OCI-LY3 (cell line): Measurements from ENCODE around the gene UBC.
"Not testable (repeated sequence)": the region's sequence is repeated elsewhere in the genome, so short reads cannot be mapped to it uniquely, and the experiment has no call there.

Source experiments
- H2AFZ ChIP-seq: fragments of 200-600, 300-600 bp; shearing (Covaris generic); 2 replicates; pipeline ENCODE4 v1.6.0; 2014; ENCODE audit warnings: antibody characterized with exemption, low read depth, low read length
- H3K27ac ChIP-seq: fragments of 200-600, 300-600 bp; sonication (generic); 2 replicates; pipeline ENCODE4 v1.5.1; 2014; ENCODE audit warnings: mild to moderate bottlenecking, low read length, moderate library complexity, mixed read lengths
- H3K27me3 ChIP-seq: fragments of 200-600, 300-600 bp; sonication (generic); 2 replicates; pipeline ENCODE4 v1.6.1; 2014; ENCODE audit warnings: low read depth, low read length, mixed read lengths
- H3K36me3 ChIP-seq: fragments of 200-600, 300-600 bp; sonication (generic); replicated peaks from 2 replicates; pipeline ENCODE3; 2014; ENCODE audit warnings: low read depth, low read length, mixed read lengths
- H3K4me1 ChIP-seq: fragments of 300-600, 200-600 bp; sonication (generic); 2 replicates; pipeline ENCODE4 v1.6.1; 2014; ENCODE audit warnings: low read length, mixed read lengths
- H3K4me2 ChIP-seq: fragments of 200-600, 300-600 bp; sonication (generic); 2 replicates; pipeline ENCODE4 v1.6.1; 2014; ENCODE audit warnings: low read length, mixed read lengths
- H3K4me3 ChIP-seq: fragments of 300-600, 200-600 bp; sonication (generic); 2 replicates; pipeline ENCODE4 v1.5.1; 2014; ENCODE audit warnings: antibody characterized with exemption, mild to moderate bottlenecking, low read length, moderate library complexity
- H3K79me2 ChIP-seq: fragments of 300-600, 200-600 bp; shearing (Covaris generic); 2 replicates; pipeline ENCODE4 v1.6.1; 2014; ENCODE audit warnings: mild to moderate bottlenecking, low read length, mixed read lengths
- H3K9ac ChIP-seq: fragments of 300-600, 200-600 bp; shearing (Covaris generic); 2 replicates; pipeline ENCODE4 v1.6.0; 2014; ENCODE audit warnings: mild to moderate bottlenecking, low read length, moderate library complexity
- H3K9me3 ChIP-seq: fragments of 200-600, 300-600 bp; shearing (Covaris generic); 2 replicates; pipeline ENCODE4 v1.6.1; 2014; ENCODE audit warnings: low read length, mixed read lengths; ENCODE audit not compliant: insufficient read depth
- H4K20me1 ChIP-seq: fragments of 200-600, 300-600 bp; sonication (generic); 2 replicates; pipeline ENCODE4 v1.6.1; 2016; ENCODE audit warnings: low read length, mixed read lengths; ENCODE audit not compliant: insufficient read depth
- EZH2phosphoT487 ChIP-seq: fragments of 200-600 bp; shearing (Covaris generic); IDR thresholded peaks from 2 replicates; pipeline ENCODE4 v1.6.1; 2018; ENCODE audit warnings: antibody characterized with exemption, mixed run types, low read depth
- TF ChIP-seq, protein P1 (sequence below): fragments of 200-600, 300-600 bp; sonication (generic); IDR thresholded peaks from 2 replicates; pipeline ENCODE4 v1.5.1; 2014; ENCODE audit warnings: antibody characterized with exemption, low read length, low read depth

The UBC gene

DNA sequence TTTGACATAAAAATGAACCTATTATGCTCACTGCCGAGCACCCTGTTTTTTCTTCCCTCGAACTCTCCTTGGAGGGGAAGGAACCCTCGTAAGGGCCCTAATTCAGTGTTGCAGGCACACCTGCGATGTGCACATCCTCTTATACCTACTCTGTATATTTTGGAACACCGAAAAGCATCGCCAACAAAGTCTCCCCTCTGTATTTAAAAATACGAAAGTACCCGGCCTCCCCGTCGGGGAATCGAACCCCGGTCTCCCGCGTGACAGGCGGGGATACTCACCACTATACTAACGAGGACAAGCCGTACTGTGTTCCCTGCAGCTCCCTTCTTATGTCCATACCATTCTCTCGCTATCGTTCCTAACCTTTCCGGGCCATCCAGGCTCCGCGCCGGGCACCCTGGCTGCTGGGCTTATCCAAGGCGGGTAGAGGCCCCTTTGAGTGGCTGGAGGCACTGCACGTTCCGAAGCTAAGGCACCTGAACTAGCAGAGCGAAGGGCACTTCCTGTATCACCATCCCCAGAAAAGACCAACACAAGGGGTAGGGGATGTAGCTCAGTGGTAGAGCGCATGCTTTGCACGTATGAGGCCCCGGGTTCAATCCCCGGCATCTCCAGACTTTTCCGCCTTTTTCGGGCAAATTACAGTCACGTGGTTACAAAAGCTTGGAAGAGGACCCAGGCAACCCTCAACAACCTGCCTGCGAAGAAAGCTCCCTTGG is 25.1 kb upstream of the UBC start:
- Histone ChIP-seq H3K4me1 (peaks cover 19% of the 10 kb centered on the region), H3K36me3 (peaks cover 2% of the 10 kb centered on the region), H3K27ac (peak overlapping the region; percentile 84), H3K9me3 (no peaks in the 10 kb centered on the region), H2AFZ (no peak overlapping the region), H3K4me2 (peak overlapping the region; percentile 94), H3K4me3 (peak overlapping the region; percentile 77), H3K79me2 (no peaks in the 10 kb centered on the region), H4K20me1 (no peaks in the 10 kb centered on the region), H3K27me3 (no peaks in the 10 kb centered on the region), H3K9ac (peak overlapping the region; percentile 72)
- no peak for TF ChIP-seq EZH2phosphoT487
- TF ChIP-seq, protein P1, sequence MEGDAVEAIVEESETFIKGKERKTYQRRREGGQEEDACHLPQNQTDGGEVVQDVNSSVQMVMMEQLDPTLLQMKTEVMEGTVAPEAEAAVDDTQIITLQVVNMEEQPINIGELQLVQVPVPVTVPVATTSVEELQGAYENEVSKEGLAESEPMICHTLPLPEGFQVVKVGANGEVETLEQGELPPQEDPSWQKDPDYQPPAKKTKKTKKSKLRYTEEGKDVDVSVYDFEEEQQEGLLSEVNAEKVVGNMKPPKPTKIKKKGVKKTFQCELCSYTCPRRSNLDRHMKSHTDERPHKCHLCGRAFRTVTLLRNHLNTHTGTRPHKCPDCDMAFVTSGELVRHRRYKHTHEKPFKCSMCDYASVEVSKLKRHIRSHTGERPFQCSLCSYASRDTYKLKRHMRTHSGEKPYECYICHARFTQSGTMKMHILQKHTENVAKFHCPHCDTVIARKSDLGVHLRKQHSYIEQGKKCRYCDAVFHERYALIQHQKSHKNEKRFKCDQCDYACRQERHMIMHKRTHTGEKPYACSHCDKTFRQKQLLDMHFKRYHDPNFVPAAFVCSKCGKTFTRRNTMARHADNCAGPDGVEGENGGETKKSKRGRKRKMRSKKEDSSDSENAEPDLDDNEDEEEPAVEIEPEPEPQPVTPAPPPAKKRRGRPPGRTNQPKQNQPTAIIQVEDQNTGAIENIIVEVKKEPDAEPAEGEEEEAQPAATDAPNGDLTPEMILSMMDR = no peak

DNA sequence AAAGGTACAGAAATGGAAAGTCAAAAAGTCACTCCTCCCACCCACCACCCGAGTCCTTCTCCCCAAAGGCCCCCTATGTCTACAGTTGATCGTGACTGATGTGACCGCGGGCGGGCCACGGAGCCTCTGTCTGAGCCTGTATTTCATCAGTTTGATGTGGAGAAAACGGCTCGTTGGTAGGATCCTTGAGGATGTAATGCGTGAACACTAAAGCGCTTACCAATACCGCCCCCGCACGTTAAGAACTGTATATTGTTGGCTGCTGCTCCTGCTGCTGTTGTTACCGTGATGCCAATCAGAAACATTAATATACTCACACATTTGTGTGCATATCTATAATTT is 24.6 kb upstream of the UBC start:
- no peaks in the 10 kb centered on the region for H3K79me2 ChIP-seq
- peak overlapping the region; percentile 77 for H3K4me3 ChIP-seq
- H3K27me3 ChIP-seq = no peaks in the 10 kb centered on the region
- H3K36me3 ChIP-seq = no peaks in the 10 kb centered on the region
- H4K20me1 ChIP-seq = no peaks in the 10 kb centered on the region
- H3K4me1 ChIP-seq = peaks cover 19% of the 10 kb centered on the region
- H3K9me3 ChIP-seq = no peaks in the 10 kb centered on the region
- peak overlapping the region; percentile 69 for H3K4me2 ChIP-seq
- H3K9ac ChIP-seq = peak overlapping the region; percentile 72
- H3K27ac ChIP-seq = peak overlapping the region; percentile 84
- 0 out of 2 replicates have a peak overlapping the region, but pooled peaks have one; percentile 26 for H2AFZ ChIP-seq
- no peak for TF ChIP-seq EZH2phosphoT487
- TF ChIP-seq, protein P1 = peak; percentile 71

GRCh38 chr12:124938587-124938986 is 24.1 kb upstream of the UBC start:
- H3K36me3 ChIP-seq = no peaks in the 10 kb centered on the region
- H3K9ac ChIP-seq = peak overlapping the region; percentile 72
- no peaks in the 10 kb centered on the region for H3K9me3 ChIP-seq
- H2AFZ ChIP-seq = 0 out of 2 replicates have a peak overlapping the region, but pooled peaks have one; percentile 26
- H3K4me3 ChIP-seq = peak overlapping the region; percentile 77
- no peak for TF ChIP-seq EZH2phosphoT487
- TF ChIP-seq, protein P1 = no peak
- no peaks in the 10 kb centered on the region for H3K79me2 ChIP-seq
- H4K20me1 ChIP-seq = no peaks in the 10 kb centered on the region
- H3K4me2 ChIP-seq = peak overlapping the region; percentile 69
- no peaks in the 10 kb centered on the region for H3K27me3 ChIP-seq
- peaks cover 19% of the 10 kb centered on the region for H3K4me1 ChIP-seq
- H3K27ac ChIP-seq = peak overlapping the region; percentile 84

GRCh38 chr12:124938108-124938507 is 23.7 kb upstream of the UBC start:
- Histone ChIP-seq H3K9ac (peak overlapping the region; percentile 72), H3K27ac (peak overlapping the region; percentile 84), H3K9me3 (no peaks in the 10 kb centered on the region), H3K36me3 (no peaks in the 10 kb centered on the region), H3K27me3 (no peaks in the 10 kb centered on the region), H4K20me1 (no peaks in the 10 kb centered on the region), H2AFZ (no peak overlapping the region), H3K79me2 (no peaks in the 10 kb centered on the region), H3K4me3 (peak overlapping the region; percentile 77), H3K4me2 (peak overlapping the region; percentile 69), H3K4me1 (peaks cover 19% of the 10 kb centered on the region)
- TF ChIP-seq, protein P1 = no peak
- no peak for TF ChIP-seq EZH2phosphoT487

- not testable (repeated sequence) for H2AFZ ChIP-seq, H3K4me3 ChIP-seq, H4K20me1 ChIP-seq, H3K4me1 ChIP-seq, H3K9ac ChIP-seq, H3K9me3 ChIP-seq, H3K4me2 ChIP-seq, H3K79me2 ChIP-seq, H3K36me3 ChIP-seq, H3K27me3 ChIP-seq, H3K27ac ChIP-seq
Measured at GRCh38 chr12:124931528-124931927, 17.1 kb upstream of the UBC start.
